ENCODE data around the gene E2F3. TPM values are rescaled to one million over a fixed set of nuclear protein-coding genes. Genes with fewer than 3 reads are reported as not detected.

E2F3 gene
- total RNA-seq, 6 experiments from 2014 or later = 16.3 to 18.5 (median 17.3) TPM

- H3K4me3 Mint-ChIP-seq = no peak overlapping the region
- no peak for DNase-seq
- H3K36me3 Mint-ChIP-seq (ENCODE audit: low read depth) = no peaks in the 10 kb centered on the region
Measured at GRCh38 chr6:20362623-20363022, 39.1 kb upstream of the E2F3 start.

GRCh38 chr6:20364327-20364726, 37.4 kb upstream of the E2F3 start:
- peaks cover 20% of the 10 kb centered on the region for H3K4me1 Mint-ChIP-seq (ENCODE audit: low read depth)
- no peaks in the 10 kb centered on the region for H3K36me3 Mint-ChIP-seq (ENCODE audit: low read depth)
- TF ChIP-seq CTCF (IDR thresholded peaks at IDR 0.05) = no peak
- no peak overlapping the region for H3K4me3 Mint-ChIP-seq
- no peak for DNase-seq
- H3K27ac Mint-ChIP-seq = no peak overlapping the region
- peaks cover 19% of the 10 kb centered on the region for H3K27me3 Mint-ChIP-seq (ENCODE audit: insufficient read depth)
- H3K9me3 Mint-ChIP-seq = no peaks in the 10 kb centered on the region

More at GRCh38 chr6:20362623-20363022, 39.1 kb upstream of the E2F3 start:
- Mint-ChIP-seq H3K27me3 (ENCODE audit: insufficient read depth) (peaks cover 19% of the 10 kb centered on the region), H3K9me3 (no peaks in the 10 kb centered on the region), H3K27ac (no peak overlapping the region), H3K4me1 (ENCODE audit: low read depth) (peaks cover 8% of the 10 kb centered on the region; the same call in 1 of the 2 replicates)
- TF ChIP-seq CTCF (IDR thresholded peaks at IDR 0.05) = no peak

- Mint-ChIP-seq H3K9me3 (no peaks in the 10 kb centered on the region; the same call in 1 of the 2 replicates), H3K27me3 (ENCODE audit: insufficient read depth) (peaks cover 18% of the 10 kb centered on the region), H3K27ac (no peak overlapping the region), H3K4me1 (ENCODE audit: low read depth) (peaks cover 28% of the 10 kb centered on the region), H3K36me3 (ENCODE audit: low read depth) (0 out of 2 replicates have a peak, but pooled peaks cover 2% of the 10 kb centered on the region), H3K4me3 (no peak overlapping the region)
- DNase-seq = no peak
- TF ChIP-seq CTCF (IDR thresholded peaks at IDR 0.05) = no peak
Measured at GRCh38 chr6:20365456-20365855, 36.2 kb upstream of the E2F3 start.

GRCh38 chr6:20366082-20366830, 35.4 kb upstream of the E2F3 start:
- H3K4me1 Mint-ChIP-seq (ENCODE audit: low read depth) = peaks cover 33% of the 10 kb centered on the region
- TF ChIP-seq CTCF (IDR thresholded peaks at IDR 0.05) = no peak
- 0 out of 2 replicates have a peak, but pooled peaks cover 7% of the 10 kb centered on the region for H3K36me3 Mint-ChIP-seq (ENCODE audit: low read depth)
- no peak for DNase-seq
- H3K27me3 Mint-ChIP-seq (ENCODE audit: insufficient read depth) = peaks cover 19% of the 10 kb centered on the region
- H3K27ac Mint-ChIP-seq = no peak overlapping the region
- no peak overlapping the region for H3K4me3 Mint-ChIP-seq
- H3K9me3 Mint-ChIP-seq = no peaks in the 10 kb centered on the region; the same call in 1 of the 2 replicates

GRCh38 chr6:20367743-20368485, 33.8 kb upstream of the E2F3 start:
- Mint-ChIP-seq H3K36me3 (ENCODE audit: low read depth) (0 out of 2 replicates have a peak, but pooled peaks cover 7% of the 10 kb centered on the region), H3K4me3 (no peak overlapping the region), H3K27me3 (ENCODE audit: insufficient read depth) (peaks cover 18% of the 10 kb centered on the region), H3K27ac (no peak overlapping the region), H3K9me3 (no peaks in the 10 kb centered on the region; the same call in 1 of the 2 replicates), H3K4me1 (ENCODE audit: low read depth) (peaks cover 33% of the 10 kb centered on the region)
- no peak for DNase-seq
- no peak for TF ChIP-seq CTCF (IDR thresholded peaks at IDR 0.05)
